ENCODE data around the gene TMEM204. TPM values are rescaled to one million over a fixed set of nuclear protein-coding genes. Genes with fewer than 3 reads are reported as not detected.

TMEM204 gene
- total RNA-seq, 4 donors from 2014 or later = 21.4 to 141 (median 41.7) TPM

DNA sequence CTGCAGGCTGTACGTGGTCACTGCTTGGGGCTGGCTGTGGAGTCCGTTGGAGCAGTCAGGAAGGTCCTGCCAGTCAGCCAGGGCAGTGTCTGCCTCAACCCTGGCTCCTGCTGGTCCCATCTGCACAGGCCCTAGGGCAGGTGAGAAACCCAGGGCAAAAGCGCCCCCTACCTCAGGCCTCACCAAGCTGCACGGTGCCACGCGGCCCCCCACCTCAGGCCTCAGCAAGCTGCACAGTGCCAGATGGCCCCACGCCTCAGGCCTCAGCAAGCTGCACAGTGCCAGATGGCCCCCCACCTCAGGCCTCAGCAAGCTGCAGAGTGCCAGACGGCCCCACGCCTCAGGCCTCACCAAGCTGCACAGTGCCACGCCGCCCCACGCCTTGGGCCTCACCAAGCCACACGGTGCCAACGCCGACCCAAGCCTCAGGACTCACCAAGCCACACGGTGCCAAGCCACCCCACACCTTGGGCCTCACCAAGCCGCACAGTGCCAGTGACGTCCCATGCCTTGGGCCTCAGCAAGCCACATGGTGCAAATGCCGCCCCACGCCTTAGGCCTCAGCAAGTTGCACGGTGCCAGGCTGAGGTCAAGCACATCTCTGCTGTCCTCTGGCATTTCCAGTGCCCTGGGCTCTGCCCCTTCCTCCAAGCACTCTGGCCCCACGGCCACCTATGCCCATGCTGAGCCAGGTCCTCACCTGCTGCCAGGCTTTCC is 5.5 kb downstream of the TMEM204 start:
- TF ChIP-seq, protein P1, sequence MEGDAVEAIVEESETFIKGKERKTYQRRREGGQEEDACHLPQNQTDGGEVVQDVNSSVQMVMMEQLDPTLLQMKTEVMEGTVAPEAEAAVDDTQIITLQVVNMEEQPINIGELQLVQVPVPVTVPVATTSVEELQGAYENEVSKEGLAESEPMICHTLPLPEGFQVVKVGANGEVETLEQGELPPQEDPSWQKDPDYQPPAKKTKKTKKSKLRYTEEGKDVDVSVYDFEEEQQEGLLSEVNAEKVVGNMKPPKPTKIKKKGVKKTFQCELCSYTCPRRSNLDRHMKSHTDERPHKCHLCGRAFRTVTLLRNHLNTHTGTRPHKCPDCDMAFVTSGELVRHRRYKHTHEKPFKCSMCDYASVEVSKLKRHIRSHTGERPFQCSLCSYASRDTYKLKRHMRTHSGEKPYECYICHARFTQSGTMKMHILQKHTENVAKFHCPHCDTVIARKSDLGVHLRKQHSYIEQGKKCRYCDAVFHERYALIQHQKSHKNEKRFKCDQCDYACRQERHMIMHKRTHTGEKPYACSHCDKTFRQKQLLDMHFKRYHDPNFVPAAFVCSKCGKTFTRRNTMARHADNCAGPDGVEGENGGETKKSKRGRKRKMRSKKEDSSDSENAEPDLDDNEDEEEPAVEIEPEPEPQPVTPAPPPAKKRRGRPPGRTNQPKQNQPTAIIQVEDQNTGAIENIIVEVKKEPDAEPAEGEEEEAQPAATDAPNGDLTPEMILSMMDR (IDR thresholded peaks at IDR 0.05) = no peak
- DNase-seq (ENCODE audit: low spot score) = no peak
- no peak for ATAC-seq (ENCODE audit: low FRiP score)

DNA sequence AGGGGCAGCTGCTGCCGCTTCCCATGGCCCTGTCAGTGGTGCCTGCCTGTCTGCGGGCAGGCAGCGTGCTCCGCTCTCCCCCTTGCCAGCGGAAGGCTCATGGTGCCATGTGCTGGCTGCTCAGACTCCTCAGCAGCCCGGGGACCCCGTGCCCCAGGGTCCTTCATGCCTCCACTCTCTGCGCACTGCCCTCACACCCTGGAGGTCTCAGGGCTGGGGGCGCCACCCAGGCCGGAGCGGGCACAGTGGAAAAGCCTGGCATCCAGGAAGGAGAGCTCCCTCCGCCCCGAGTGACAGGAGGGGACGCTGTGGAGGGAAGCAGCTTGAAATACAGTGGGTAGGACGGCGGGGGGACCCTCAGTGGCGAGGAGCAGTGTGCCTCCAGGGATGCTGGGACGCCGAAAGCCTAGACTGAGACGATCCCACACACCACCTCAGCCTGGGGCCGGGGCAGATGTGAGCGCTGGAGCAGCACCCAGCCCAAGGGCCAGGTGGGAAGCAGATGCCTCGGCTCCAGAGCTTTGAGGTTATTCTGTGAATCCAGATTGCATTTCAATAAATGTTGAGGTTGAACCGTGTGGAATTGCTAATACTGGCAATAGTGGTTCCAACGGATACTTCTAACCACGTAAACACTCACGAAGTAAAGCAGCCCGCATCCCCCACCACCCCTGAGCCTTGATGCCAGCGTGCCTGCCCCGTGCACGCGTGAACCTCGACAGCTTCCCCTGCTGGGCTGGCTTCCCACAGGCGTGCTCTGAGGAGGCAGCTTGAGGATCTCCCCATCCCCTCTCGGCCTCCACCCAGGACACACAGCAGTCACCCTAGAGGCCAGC is 6.5 kb downstream of the TMEM204 start:
- ATAC-seq (ENCODE audit: low FRiP score) (no peak), DNase-seq (ENCODE audit: low spot score) (no peak)
- TF ChIP-seq, protein P1 (IDR thresholded peaks at IDR 0.05) = no peak

DNA sequence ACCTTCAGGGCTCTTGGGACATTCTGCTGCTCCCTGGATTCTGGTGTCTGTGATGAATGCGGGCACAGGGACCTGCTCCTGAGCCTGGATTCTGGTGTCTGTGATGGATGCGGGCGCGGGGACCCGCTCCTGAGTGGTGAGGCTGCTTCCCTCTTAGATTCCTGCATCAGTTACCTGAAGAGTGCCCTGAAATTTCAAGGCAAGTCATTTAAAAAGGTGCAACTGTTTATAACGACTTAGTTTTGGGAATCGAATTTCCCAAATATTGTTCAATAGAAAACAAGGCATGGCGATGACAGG is 7.0 kb downstream of the TMEM204 start:
- ATAC-seq (ENCODE audit: low FRiP score) (no peak), DNase-seq (ENCODE audit: low spot score) (no peak)
- TF ChIP-seq, protein P1 (IDR thresholded peaks at IDR 0.05) = no peak

DNA sequence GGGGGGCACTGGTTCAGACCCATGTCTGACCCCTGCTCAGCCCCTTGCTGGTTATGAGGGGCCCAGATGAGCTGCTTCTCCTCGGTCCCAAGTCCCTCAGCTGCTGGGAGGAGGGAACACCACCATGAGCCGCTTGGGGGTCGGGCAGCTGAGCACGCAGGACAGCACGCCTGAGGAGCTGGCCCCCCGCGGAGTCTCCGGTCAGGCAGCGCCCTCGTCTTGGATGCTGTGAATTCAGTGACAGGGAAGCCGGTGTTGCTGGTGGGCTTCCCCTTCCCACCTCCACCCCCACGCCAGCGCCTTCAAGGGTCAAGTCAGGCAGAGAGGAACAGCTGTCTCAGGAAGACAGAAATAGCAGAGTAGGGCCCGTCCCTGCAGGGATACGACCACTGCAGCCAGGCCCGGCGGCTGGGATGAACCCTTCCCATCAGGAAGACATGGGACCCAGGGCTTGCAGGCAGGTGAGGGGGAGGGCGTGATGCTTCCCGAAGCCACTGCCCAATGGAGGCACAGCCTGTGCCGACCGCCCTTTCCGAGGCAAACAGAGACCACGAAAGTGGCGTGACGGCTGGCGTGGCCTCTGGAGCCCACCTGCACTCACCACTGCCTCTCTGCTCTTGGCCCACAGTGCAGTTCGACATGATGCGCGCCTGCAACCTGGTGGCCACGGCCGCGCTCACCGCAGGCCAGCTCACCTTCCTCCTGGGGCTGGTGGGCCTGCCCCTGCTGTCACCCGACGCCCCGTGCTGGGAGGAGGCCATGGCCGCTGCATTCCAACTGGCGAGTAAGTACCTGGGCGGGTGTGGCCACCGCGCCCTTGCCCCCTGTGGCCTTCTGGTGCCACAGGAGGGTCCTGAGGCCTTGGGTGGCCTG is 8.1 kb downstream of the TMEM204 start:
- ATAC-seq (ENCODE audit: low FRiP score) (no peak), DNase-seq (ENCODE audit: low spot score) (no peak)
- TF ChIP-seq, protein P1 (IDR thresholded peaks at IDR 0.05) = no peak

DNA sequence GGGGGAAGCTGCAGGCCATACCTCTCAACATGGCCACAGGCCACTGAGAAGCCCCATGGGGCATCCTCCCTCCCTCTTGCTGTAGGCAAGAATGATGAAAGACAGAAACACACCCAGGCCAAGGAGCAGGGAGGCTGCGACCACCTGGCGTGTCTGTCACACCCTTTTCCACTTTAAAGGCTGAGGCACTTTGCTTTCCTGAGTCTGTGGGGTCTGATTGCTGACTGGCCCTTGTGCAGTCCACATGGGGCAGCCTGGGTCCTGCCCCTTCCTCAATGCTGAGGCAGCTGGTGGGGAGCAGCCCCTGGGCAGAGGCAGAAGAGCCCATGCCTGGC is 8.7 kb downstream of the TMEM204 start:
- DNase-seq (ENCODE audit: low spot score) = no peak
- TF ChIP-seq, protein P1 (IDR thresholded peaks at IDR 0.05) = no peak
- ATAC-seq (ENCODE audit: low FRiP score) = no peak

DNA sequence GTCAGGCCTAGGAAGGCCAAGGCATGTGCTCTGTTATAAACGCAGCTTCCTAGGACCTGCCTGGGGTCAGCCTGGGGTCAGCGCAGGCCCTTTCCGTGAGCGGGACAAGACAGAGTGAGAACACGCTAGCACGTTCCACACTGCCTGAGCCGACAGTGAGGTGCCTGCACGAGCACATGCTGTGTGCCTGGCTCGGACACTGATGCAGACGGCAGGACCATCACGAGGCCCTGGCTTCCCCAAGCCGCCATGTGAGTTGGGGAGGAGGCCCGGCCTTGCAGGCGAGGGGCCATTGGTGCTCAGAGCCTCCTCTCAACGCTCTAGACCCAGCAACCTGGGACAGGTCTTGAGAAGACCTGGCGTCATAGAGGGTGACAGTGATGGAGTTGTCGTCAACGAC is 9.1 kb downstream of the TMEM204 start:
- ATAC-seq (ENCODE audit: low FRiP score) (no peak), DNase-seq (ENCODE audit: low spot score) (no peak)
- TF ChIP-seq, protein P1 (IDR thresholded peaks at IDR 0.05) = no peak
